Natural killer cell treated with Interleukin-12 subunit alpha and Interleukin-12 subunit beta and Interleukin-15 and Interleukin-18, amount 100 ng/mL, for 72 hours (primary cell): Measurements from ENCODE around the gene FMO4. TPM values are rescaled to one million over a fixed set of nuclear protein-coding genes. Genes with fewer than 3 reads are reported as not detected.
A peak's percentile ranks its signal among the peaks of the same experiment; 100 is the strongest.
"Not testable (repeated sequence)": the region's sequence is repeated elsewhere in the genome, so short reads cannot be mapped to it uniquely, and the experiment has no call there.

Source experiments
- ATAC-seq, 2 donors: fragments of 150-1000 bp; cut with Tn5 transposase in 1 of 2; sonication (Bioruptor Pico), chemical (Tn5 transposase) in 1 of 2; 2 replicates each; pipeline ENCODE4 v1.10.0; 2021
- DNase-seq: peaks from one replicate; pipeline ENCODE4 v3.0.0; 2022; ENCODE audit warnings: low spot score
- H3K27ac Mint-ChIP-seq, 2 donors: 1 replicate in 1 of 2; 2 replicates in 1 of 2; pipeline ENCODE4 v1.8.0; 2022; ENCODE audit warnings: mixed read lengths in 2 of 2, mild to moderate bottlenecking in 1 of 2, moderate library complexity in 1 of 2
- H3K27me3 Mint-ChIP-seq, 2 donors: 1 replicate in 1 of 2; 2 replicates in 1 of 2; pipeline ENCODE4 v1.8.0; 2022; ENCODE audit warnings: mixed read lengths in 2 of 2
- H3K36me3 Mint-ChIP-seq: one replicate; pipeline ENCODE4 v1.8.0; 2022; ENCODE audit warnings: mixed read lengths
- H3K4me1 Mint-ChIP-seq, 2 donors: 1 replicate in 1 of 2; 2 replicates in 1 of 2; pipeline ENCODE4 v1.8.0; 2022; ENCODE audit warnings: low read depth in 2 of 2, mixed read lengths in 2 of 2, mild to moderate bottlenecking in 1 of 2
- H3K4me3 Mint-ChIP-seq: one replicate; pipeline ENCODE4 v1.8.0; 2022; ENCODE audit warnings: mixed read lengths
- H3K9me3 Mint-ChIP-seq: 2 replicates; pipeline ENCODE4 v1.8.0; 2022; ENCODE audit warnings: mixed read lengths
- total RNA-seq, 2 donors: library from RNA; stranded (reverse); gene quantifications; one replicate each; pipeline ENCODE4 v1.2.3, GENCODE V29; 2022

FMO4 gene
- total RNA-seq, 2 donors from 2014 or later: 1.5 to 3.8 TPM

DNA sequence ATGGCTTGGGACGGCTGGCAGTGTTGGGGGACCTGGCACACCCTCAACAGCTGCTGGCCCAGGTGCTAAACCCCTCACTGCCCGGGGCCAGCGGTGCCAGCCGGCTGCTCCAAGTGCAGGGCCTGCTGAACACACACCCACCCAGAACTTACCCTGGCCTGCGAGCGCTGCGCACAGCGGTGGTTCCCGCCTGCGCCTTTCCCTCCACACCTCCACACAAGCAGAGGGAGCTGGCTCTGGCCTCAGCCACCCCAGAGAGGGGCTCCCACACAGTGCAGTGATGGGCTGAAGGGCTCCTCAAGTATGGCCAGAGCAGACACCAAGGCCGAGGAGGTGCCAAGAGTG lies 67.9 kb downstream of the FMO4 start:
- Mint-ChIP-seq H3K27ac (no peak overlapping the region), H3K36me3 (no peaks in the 10 kb centered on the region), H3K9me3 (no peaks in the 10 kb centered on the region), H3K27me3 (peaks cover 4 to 11% of the 10 kb centered on the region in 2 donors), H3K4me3 (no peak overlapping the region), H3K4me1 (no peaks in the 10 kb centered on the region)
- DNase-seq (no peak), ATAC-seq (peak; percentile 38 to 48)

GRCh38 chr1:171384496-171384895 lies 70.5 kb downstream of the FMO4 start:
- Mint-ChIP-seq H3K27ac (no peak overlapping the region), H3K36me3 (no peaks in the 10 kb centered on the region), H3K4me1 (no peaks in the 10 kb centered on the region), H3K9me3 (no peaks in the 10 kb centered on the region), H3K4me3 (no peak overlapping the region), H3K27me3 (peaks cover 4 to 11% of the 10 kb centered on the region in 2 donors)
- no peak for ATAC-seq
- no peak for DNase-seq

GRCh38 chr1:171389171-171389570 lies 75.2 kb downstream of the FMO4 start:
- no peak overlapping the region for H3K27ac Mint-ChIP-seq
- no peak for ATAC-seq
- no peak overlapping the region for H3K4me3 Mint-ChIP-seq
- no peaks in the 10 kb centered on the region for H3K36me3 Mint-ChIP-seq
- no peak for DNase-seq
- H3K27me3 Mint-ChIP-seq: peaks cover under 1 to 2% of the 10 kb centered on the region in 2 donors
- no peaks in the 10 kb centered on the region for H3K4me1 Mint-ChIP-seq
- no peaks in the 10 kb centered on the region for H3K9me3 Mint-ChIP-seq

GRCh38 chr1:171390740-171391139 lies 76.8 kb downstream of the FMO4 start:
- not testable (repeated sequence) for H3K27me3 Mint-ChIP-seq, DNase-seq, H3K4me1 Mint-ChIP-seq, H3K36me3 Mint-ChIP-seq, ATAC-seq, H3K9me3 Mint-ChIP-seq, H3K27ac Mint-ChIP-seq, H3K4me3 Mint-ChIP-seq

Other genes with a start within 250 kb of the FMO4 start
- not detected for gene FMO3, start 223.3 kb upstream of the FMO4 start, total RNA-seq
- gene FMO2, start 128.9 kb upstream of the FMO4 start, total RNA-seq: not detected
- not detected for gene FMO1, start 65.7 kb upstream of the FMO4 start, total RNA-seq
- gene PRRC2C, start 171.3 kb downstream of the FMO4 start, total RNA-seq: 100 to 1,000 TPM; 331 to 343 TPM